ENCODE data around the gene ANKDD1A. TPM values are rescaled to one million over a fixed set of nuclear protein-coding genes. Genes with fewer than 3 reads are reported as not detected.
A peak's percentile ranks its signal among the peaks of the same experiment; 100 is the strongest.

Gene ANKDD1A
- total RNA-seq (10 to 100 TPM; 22.3 to 29.2 TPM), polyA plus RNA-seq (10 to 100 TPM; 11.1 to 14.7 TPM)
- long read RNA-seq, donor 1, partial matches to known transcripts = 6 of 29 reads
- long read RNA-seq, donor 1, other reads (novel, unspliced or antisense) = 23 of 29 reads
- long read RNA-seq, donor 2, partial matches to known transcripts = 4 of 19 reads
- long read RNA-seq, donor 2, other reads (novel, unspliced or antisense) = 15 of 19 reads

DNA sequence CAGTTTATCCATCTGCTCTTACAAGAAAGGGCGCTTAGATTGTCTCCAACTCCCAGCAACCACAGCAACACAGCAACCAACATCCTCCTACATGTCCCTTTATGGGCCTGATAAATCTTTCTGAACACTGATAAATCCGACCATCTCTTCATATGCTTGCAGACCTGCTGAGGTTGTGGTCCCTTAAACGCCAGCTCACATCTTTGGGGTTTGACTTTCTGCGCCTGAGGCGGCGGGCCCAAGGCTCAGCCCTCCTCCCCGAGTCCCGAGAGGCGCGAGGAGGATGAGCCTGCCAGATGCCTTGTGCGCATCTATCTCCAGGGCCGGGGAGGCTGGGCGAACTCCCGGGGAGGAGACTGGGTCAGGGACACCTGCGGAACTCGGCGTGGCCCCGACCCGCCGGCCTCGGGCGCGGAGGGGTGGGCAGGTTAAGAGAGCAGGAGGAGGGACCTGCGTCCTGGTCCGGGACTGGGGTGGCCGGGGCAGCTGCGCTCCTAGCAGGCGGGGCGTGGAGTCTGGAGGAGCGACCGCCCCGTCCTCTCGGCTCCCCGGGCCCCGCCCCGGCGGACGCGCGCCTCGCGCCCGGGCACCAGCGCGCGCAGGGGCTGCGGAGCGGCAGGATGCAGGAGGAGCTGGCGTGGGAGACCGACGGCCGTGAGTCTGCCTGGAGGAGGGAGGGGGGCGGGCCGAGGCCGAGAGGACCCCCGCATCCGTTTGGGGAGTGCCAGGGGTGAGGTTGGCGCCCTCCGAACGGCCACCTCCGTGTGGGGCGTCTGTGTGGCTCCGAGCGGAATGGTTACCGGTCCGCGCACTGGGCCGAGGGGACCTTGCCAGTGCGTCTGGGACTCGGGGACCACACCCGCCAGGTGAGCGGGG is at the start of gene ANKDD1A:
TSS of gene ANKDD1A (plus strand) at position 592 of the 876 bp plus-strand sequence. CDS start at position 621, 29 bp downstream.
- DNase-seq (peak; percentile 84 to 92), ATAC-seq (ENCODE audit: low FRiP score) (peak; percentile 94)
- intact Hi-C loops (cut with DNase I) = loop anchor here in 1 of 2 donors (2.0 kb wide), 1 partner anchor 181 kb away; no protein-coding TSS in a partner anchor
- Histone ChIP-seq H3K4me3 (ENCODE audit: low read length in 2 of 2) (peak within 1 kb of the TSS; percentile 53 to 55), H3K9me3 (ENCODE audit: control insufficient read depth, low read length) (no peaks in the 10 kb centered on the region), H3K27me3 (ENCODE audit: control insufficient read depth in 1 of 2, insufficient read depth in 2 of 2, low read length in 1 of 2) (no peaks in the 10 kb centered on the region), H3K27ac (ENCODE audit: low read depth in 1 of 2, low read length in 2 of 2) (no peak within 1 kb of the TSS), H3K36me3 (ENCODE audit: control insufficient read depth in 1 of 2, insufficient read depth in 2 of 2, low read length in 1 of 2) (no peaks in the 10 kb centered on the region), H3K4me1 (ENCODE audit: control insufficient read depth in 1 of 2, insufficient read depth in 2 of 2, low read length in 2 of 2) (no peaks in the 10 kb centered on the region)
- WGBS, 2 donors = 1 to 2% methylated on average over 58 to 72 of the region's 72 CpGs

DNA sequence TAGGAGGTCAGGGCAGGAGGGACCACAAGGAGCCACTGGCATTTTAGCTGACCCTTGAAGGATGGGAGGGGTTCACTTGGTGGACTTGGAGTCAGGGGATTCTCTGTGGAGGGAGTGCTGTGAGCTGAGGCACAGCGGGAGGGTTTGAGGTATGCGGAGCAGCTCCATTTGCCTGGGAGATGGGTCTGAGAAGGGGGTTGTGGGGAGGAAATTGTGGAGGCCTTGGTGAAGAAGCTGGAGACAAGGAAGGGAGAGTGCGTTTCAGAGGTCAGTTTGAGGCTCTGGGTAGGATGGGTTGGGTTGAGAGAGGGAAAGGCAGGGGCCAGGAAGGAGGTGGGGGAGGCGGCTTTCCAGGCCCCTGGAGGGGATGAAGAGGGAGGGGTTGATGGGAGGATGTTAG is 49.7 kb upstream of the ANKDD1A start:
- ATAC-seq (ENCODE audit: low FRiP score) = no peak
- intact Hi-C loops (cut with DNase I) = no loop called here
- Histone ChIP-seq H3K27me3 (ENCODE audit: control insufficient read depth in 1 of 2, insufficient read depth in 2 of 2, low read length in 1 of 2) (no peaks in the 10 kb centered on the region), H3K27ac (ENCODE audit: low read depth in 1 of 2, low read length in 2 of 2) (no peak overlapping the region), H3K36me3 (ENCODE audit: control insufficient read depth in 1 of 2, insufficient read depth in 2 of 2, low read length in 1 of 2) (no peaks in the 10 kb centered on the region), H3K4me1 (ENCODE audit: control insufficient read depth in 1 of 2, insufficient read depth in 2 of 2, low read length in 2 of 2) (peaks cover 0 to 3% of the 10 kb centered on the region in 2 donors), H3K9me3 (ENCODE audit: control insufficient read depth, low read length) (no peaks in the 10 kb centered on the region), H3K4me3 (ENCODE audit: low read length in 2 of 2) (no peak overlapping the region)
- peak in 1 of 2 donors; percentile 17 for DNase-seq
- WGBS, 2 donors = 93% methylated on average over 4 of the region's 4 CpGs

DNA sequence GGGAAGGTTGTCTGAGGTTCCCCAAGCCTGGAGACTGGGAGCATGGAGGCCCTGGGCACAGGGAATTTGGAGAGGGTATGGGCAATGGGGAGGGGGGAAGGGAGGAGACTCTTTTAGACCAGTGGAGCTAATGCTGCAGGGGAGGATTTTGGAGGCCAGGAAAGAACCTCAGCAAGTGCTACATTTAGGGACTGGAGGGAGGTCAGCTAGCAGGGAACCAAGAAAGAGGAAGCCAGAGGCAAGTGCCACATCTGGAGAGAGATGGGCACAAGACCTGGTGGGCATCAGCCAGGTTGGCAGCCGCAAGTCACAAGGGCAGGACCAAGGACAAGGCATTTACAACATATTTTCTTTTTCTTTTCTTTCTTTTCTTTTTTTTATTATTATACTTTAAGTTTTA is 49.3 kb upstream of the ANKDD1A start:
- WGBS, 2 donors = 93 to 98% methylated on average over 1 of the region's 1 CpG
- ATAC-seq (ENCODE audit: low FRiP score) (no peak), DNase-seq (peak in 1 of 2 donors; percentile 28)
- H3K27ac ChIP-seq (ENCODE audit: low read depth in 1 of 2, low read length in 2 of 2) = no peak overlapping the region
- no peak overlapping the region for H3K4me3 ChIP-seq (ENCODE audit: low read length in 2 of 2)
- no peaks in the 10 kb centered on the region for H3K27me3 ChIP-seq (ENCODE audit: control insufficient read depth in 1 of 2, insufficient read depth in 2 of 2, low read length in 1 of 2)
- intact Hi-C loops (cut with DNase I) = no loop called here
- no peaks in the 10 kb centered on the region for H3K4me1 ChIP-seq (ENCODE audit: control insufficient read depth in 1 of 2, insufficient read depth in 2 of 2, low read length in 2 of 2)
- H3K9me3 ChIP-seq (ENCODE audit: control insufficient read depth, low read length) = no peaks in the 10 kb centered on the region
- H3K36me3 ChIP-seq (ENCODE audit: control insufficient read depth in 1 of 2, insufficient read depth in 2 of 2, low read length in 1 of 2) = no peaks in the 10 kb centered on the region

DNA sequence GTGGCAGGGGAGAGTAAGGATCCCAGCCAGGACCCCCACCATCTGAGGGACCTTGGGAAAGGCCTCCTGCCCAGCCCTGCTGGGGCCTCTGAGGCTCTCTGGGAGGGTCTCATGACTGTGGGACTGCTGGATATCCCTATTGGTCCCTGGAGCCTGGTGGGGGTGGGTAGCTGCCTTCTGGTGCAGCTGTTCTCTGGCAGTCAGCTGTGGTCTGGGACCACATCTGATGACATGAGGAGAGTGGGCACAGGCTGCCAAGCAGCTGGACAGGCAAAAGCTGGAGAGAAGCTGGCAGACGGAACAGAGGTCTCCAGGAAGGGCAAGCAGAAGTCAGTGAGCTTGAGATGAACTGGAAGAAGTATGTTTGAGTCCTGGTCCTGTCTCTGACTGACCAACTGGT is 47.6 kb upstream of the ANKDD1A start:
- Histone ChIP-seq H3K27ac (ENCODE audit: low read depth in 1 of 2, low read length in 2 of 2) (no peak overlapping the region), H3K27me3 (ENCODE audit: control insufficient read depth in 1 of 2, insufficient read depth in 2 of 2, low read length in 1 of 2) (no peaks in the 10 kb centered on the region), H3K4me3 (ENCODE audit: low read length in 2 of 2) (no peak overlapping the region), H3K9me3 (ENCODE audit: control insufficient read depth, low read length) (no peaks in the 10 kb centered on the region), H3K36me3 (ENCODE audit: control insufficient read depth in 1 of 2, insufficient read depth in 2 of 2, low read length in 1 of 2) (no peaks in the 10 kb centered on the region), H3K4me1 (ENCODE audit: control insufficient read depth in 1 of 2, insufficient read depth in 2 of 2, low read length in 2 of 2) (no peaks in the 10 kb centered on the region)
- intact Hi-C loops (cut with DNase I) = no loop called here
- peak in 1 of 2 donors; percentile 30 for DNase-seq
- no peak for ATAC-seq (ENCODE audit: low FRiP score)
- 60 to 78% methylated on average over 1 of the region's 1 CpG for whole genome bisulfite sequencing, 2 donors

DNA sequence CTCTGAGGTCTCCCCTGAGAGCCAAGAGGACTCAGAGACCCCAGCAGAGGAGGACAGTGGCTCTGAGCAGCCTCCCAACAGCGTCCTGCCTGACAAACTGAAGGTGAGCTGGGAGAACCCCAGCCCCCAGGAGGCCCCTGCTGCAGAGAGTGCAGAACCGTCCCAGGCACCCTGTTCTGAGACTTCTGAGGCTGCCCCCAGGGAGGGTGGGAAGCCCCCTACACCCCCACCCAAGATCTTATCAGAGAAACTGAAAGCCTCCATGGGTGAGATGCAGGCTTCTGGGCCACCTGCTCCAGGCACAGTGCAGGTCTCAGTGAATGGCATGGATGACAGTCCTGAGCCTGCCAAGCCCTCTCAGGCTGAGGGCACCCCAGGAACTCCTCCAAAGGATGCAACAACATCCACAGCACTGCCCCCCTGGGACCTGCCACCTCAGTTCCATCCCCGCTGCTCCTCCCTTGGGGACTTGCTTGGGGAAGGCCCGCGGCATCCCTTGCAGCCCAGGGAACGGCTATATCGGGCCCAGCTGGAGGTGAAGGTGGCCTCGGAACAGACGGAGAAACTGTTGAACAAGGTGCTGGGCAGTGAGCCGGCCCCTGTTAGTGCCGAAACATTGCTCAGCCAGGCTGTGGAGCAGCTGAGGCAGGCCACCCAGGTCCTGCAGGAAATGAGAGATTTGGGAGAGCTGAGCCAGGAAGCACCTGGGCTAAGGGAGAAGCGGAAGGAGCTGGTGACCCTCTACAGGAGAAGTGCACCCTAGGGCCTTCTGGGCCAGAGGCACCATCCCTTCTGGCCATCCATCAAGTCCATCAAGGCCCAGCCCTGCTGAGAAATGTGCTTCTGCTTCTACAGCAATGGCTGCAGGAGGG is 46.3 kb upstream of the ANKDD1A start:
- 92 to 93% methylated on average over 12 of the region's 12 CpGs for WGBS, 2 donors
- H3K4me1 ChIP-seq (ENCODE audit: control insufficient read depth in 1 of 2, insufficient read depth in 2 of 2, low read length in 2 of 2) = no peaks in the 10 kb centered on the region
- H3K4me3 ChIP-seq (ENCODE audit: low read length in 2 of 2) = no peak overlapping the region
- H3K9me3 ChIP-seq (ENCODE audit: control insufficient read depth, low read length) = no peaks in the 10 kb centered on the region
- H3K27me3 ChIP-seq (ENCODE audit: control insufficient read depth in 1 of 2, insufficient read depth in 2 of 2, low read length in 1 of 2) = no peaks in the 10 kb centered on the region
- DNase-seq (peak in 1 of 2 donors; percentile 41), ATAC-seq (ENCODE audit: low FRiP score) (no peak)
- H3K36me3 ChIP-seq (ENCODE audit: control insufficient read depth in 1 of 2, insufficient read depth in 2 of 2, low read length in 1 of 2) = no peaks in the 10 kb centered on the region
- H3K27ac ChIP-seq (ENCODE audit: low read depth in 1 of 2, low read length in 2 of 2) = no peak overlapping the region
- intact Hi-C loops (cut with DNase I) = no loop called here

DNA sequence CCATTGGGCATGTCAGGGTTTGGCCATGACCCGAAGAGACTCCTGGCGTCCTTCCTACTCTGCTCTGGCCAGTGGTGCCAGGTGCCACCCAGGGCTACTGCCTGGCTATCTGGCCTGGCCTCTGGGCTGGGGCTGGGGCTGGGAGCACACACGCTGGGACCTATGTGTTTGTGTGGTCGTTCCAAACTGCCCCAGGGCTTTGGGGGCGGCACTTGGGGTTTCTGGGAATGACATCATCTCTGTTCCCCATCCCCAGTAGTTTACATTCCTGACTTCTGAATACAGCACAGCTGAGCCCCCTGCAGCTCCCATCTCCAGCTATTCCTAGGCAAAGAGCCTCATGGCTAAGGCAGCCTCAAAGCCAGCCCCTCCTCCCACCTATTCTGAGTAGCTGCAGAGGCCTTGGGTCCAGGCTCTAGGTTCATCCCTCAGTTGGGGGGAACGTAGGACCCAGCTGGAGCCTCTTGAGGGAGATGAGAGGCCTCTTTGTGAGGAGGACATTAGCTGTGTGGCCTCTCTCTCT is 45.6 kb upstream of the ANKDD1A start:
- no peak overlapping the region for H3K4me3 ChIP-seq (ENCODE audit: low read length in 2 of 2)
- H3K27ac ChIP-seq (ENCODE audit: low read depth in 1 of 2, low read length in 2 of 2) = no peak overlapping the region
- no peaks in the 10 kb centered on the region for H3K9me3 ChIP-seq (ENCODE audit: control insufficient read depth, low read length)
- intact Hi-C loops (cut with DNase I) = no loop called here
- WGBS, 2 donors = 58% methylated on average over 6 of the region's 6 CpGs
- DNase-seq (peak in 1 of 2 donors; percentile 32), ATAC-seq (ENCODE audit: low FRiP score) (no peak)
- H3K36me3 ChIP-seq (ENCODE audit: control insufficient read depth in 1 of 2, insufficient read depth in 2 of 2, low read length in 1 of 2) = no peaks in the 10 kb centered on the region
- no peaks in the 10 kb centered on the region for H3K27me3 ChIP-seq (ENCODE audit: control insufficient read depth in 1 of 2, insufficient read depth in 2 of 2, low read length in 1 of 2)
- no peaks in the 10 kb centered on the region for H3K4me1 ChIP-seq (ENCODE audit: control insufficient read depth in 1 of 2, insufficient read depth in 2 of 2, low read length in 2 of 2)

DNA sequence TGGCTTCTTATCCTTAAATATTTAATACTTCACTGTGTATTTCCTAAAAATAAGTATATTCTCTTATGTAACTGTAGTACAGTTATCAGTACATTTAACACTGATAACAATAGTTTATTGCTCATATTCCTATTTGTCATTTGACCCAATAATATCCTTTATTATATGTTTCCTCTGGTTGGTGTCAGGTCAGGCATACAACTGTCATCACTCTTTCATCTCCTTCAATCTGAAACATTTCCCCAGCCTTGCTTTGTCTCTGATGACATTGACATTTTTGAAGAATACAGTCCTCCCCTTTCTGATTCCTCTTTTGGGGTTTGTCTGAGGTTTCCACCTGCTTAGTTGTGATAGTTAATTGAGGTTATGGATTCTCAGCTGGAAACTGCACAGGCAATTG is 42.2 kb upstream of the ANKDD1A start:
- H3K9me3 ChIP-seq (ENCODE audit: control insufficient read depth, low read length) = no peaks in the 10 kb centered on the region
- no peaks in the 10 kb centered on the region for H3K36me3 ChIP-seq (ENCODE audit: control insufficient read depth in 1 of 2, insufficient read depth in 2 of 2, low read length in 1 of 2)
- no peaks in the 10 kb centered on the region for H3K4me1 ChIP-seq (ENCODE audit: control insufficient read depth in 1 of 2, insufficient read depth in 2 of 2, low read length in 2 of 2)
- no peak overlapping the region for H3K27ac ChIP-seq (ENCODE audit: low read depth in 1 of 2, low read length in 2 of 2)
- intact Hi-C loops (cut with DNase I) = no loop called here
- H3K4me3 ChIP-seq (ENCODE audit: low read length in 2 of 2) = no peak overlapping the region
- H3K27me3 ChIP-seq (ENCODE audit: control insufficient read depth in 1 of 2, insufficient read depth in 2 of 2, low read length in 1 of 2) = no peaks in the 10 kb centered on the region
- ATAC-seq (ENCODE audit: low FRiP score) (no peak), DNase-seq (no peak)

DNA sequence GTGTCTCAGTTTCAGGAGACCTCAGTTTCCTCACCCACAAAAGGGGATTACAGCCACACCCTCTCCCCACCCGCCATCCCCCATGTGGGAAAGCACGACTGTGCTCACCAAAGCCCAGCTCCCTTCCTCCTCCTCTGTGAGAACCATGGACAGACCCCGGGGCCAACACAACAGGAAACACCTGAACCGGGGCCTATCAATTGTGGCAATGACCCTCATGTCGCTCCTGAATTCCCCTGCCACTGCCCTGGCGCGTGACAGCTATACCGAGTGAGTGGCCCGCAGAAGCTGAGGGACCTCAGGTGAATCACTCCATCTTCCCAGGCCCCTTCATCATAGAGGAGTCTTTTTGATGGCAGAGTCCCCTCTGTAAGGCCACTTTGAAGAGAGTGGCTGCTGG is 41.3 kb upstream of the ANKDD1A start:
- Histone ChIP-seq H3K27me3 (ENCODE audit: control insufficient read depth in 1 of 2, insufficient read depth in 2 of 2, low read length in 1 of 2) (no peaks in the 10 kb centered on the region), H3K27ac (ENCODE audit: low read depth in 1 of 2, low read length in 2 of 2) (no peak overlapping the region), H3K4me1 (ENCODE audit: control insufficient read depth in 1 of 2, insufficient read depth in 2 of 2, low read length in 2 of 2) (no peaks in the 10 kb centered on the region), H3K4me3 (ENCODE audit: low read length in 2 of 2) (no peak overlapping the region), H3K9me3 (ENCODE audit: control insufficient read depth, low read length) (no peaks in the 10 kb centered on the region), H3K36me3 (ENCODE audit: control insufficient read depth in 1 of 2, insufficient read depth in 2 of 2, low read length in 1 of 2) (no peaks in the 10 kb centered on the region)
- ATAC-seq (ENCODE audit: low FRiP score) = no peak
- WGBS, 2 donors = 87 to 92% methylated on average over 9 of the region's 9 CpGs
- intact Hi-C loops (cut with DNase I) = no loop called here
- no peak for DNase-seq
